Activated CD4-positive, alpha-beta memory T cell treated with anti-CD3 and anti-CD28 coated beads for 36 hours (primary cell): ENCODE results near the gene FAM241A. TPM values are rescaled to one million over a fixed set of nuclear protein-coding genes. Genes with fewer than 3 reads are reported as not detected.

Experiments used
- CTCF ChIA-PET: fragments of 350-600 bp; sonication (Branson Sonifier 250); formaldehyde crosslinking; loops from one replicate; lab custom pipeline; 2021; ENCODE audit warnings: antibody characterized with exemption, inconsistent platforms; lab: Charles Lee
- POLR2A ChIA-PET: fragments of 350-600 bp; sonication (Branson Sonifier 250); formaldehyde crosslinking; loops from one replicate; lab custom pipeline; 2021; ENCODE audit warnings: antibody characterized with exemption; lab: Charles Lee
- DNase-seq: peaks from one replicate; pipeline ENCODE4 v3.0.0-alpha.2; 2020
- H3K27ac Mint-ChIP-seq: one replicate; pipeline ENCODE4 v1.8.0; 2021; ENCODE audit warnings: mixed read lengths
- H3K27me3 Mint-ChIP-seq: one replicate; pipeline ENCODE4 v1.8.0; 2021; ENCODE audit warnings: mixed read lengths
- H3K36me3 Mint-ChIP-seq: one replicate; pipeline ENCODE4 v1.8.0; 2021; ENCODE audit warnings: mixed read lengths
- H3K4me1 Mint-ChIP-seq: one replicate; pipeline ENCODE4 v1.8.0; 2021; ENCODE audit warnings: low read depth, mixed read lengths
- H3K4me3 Mint-ChIP-seq: one replicate; pipeline ENCODE4 v1.8.0; 2021; ENCODE audit warnings: mild to moderate bottlenecking, mixed read lengths
- H3K9me3 Mint-ChIP-seq: one replicate; pipeline ENCODE4 v1.8.0; 2021; ENCODE audit warnings: mixed read lengths
- intact Hi-C: fragments of 100-400 bp; cut with micrococcal nuclease; formaldehyde crosslinking; loops from one replicate; pipeline ENCODE4 v1.15.1; 2023
- total RNA-seq, 2 experiments: library from RNA; stranded (reverse); gene quantifications; one replicate each; pipeline ENCODE4 v1.2.3, GENCODE V29; 2021

FAM241A gene
- total RNA-seq, 2 experiments from 2014 or later: 3.1 to 3.5 TPM

- ChIA-PET CTCF (interaction anchor here (1.2 to 5.8 kb wide), 7 partner anchors 8 to 285 kb away, joined by 3 to 118 read pairs (median 5); partner anchors contain the start of gene NEUROG2), POLR2A (interaction anchor here (2.6 kb wide), 1 partner anchor 55 kb away, joined by 10 read pairs; the partner anchor contains the start of gene TIFA)
- no peaks in the 10 kb centered on the region for H3K27me3 Mint-ChIP-seq
- no peaks in the 10 kb centered on the region for H3K36me3 Mint-ChIP-seq
- H3K27ac Mint-ChIP-seq: peak overlapping the region; percentile 98
- H3K4me1 Mint-ChIP-seq: peaks cover 32% of the 10 kb centered on the region
- intact Hi-C loops: loop anchor here (1.0 to 2.0 kb wide), 9 partner anchors 17 to 406 kb away; partner anchors contain the start of genes LARP7 and TIFA
- H3K9me3 Mint-ChIP-seq: no peaks in the 10 kb centered on the region
- H3K4me3 Mint-ChIP-seq: peak overlapping the region; percentile 87
- DNase-seq: peak; percentile 98
These were observed 85.9 kb downstream of the FAM241A start for GRCh38 chr4:112230879-112231778.

DNA sequence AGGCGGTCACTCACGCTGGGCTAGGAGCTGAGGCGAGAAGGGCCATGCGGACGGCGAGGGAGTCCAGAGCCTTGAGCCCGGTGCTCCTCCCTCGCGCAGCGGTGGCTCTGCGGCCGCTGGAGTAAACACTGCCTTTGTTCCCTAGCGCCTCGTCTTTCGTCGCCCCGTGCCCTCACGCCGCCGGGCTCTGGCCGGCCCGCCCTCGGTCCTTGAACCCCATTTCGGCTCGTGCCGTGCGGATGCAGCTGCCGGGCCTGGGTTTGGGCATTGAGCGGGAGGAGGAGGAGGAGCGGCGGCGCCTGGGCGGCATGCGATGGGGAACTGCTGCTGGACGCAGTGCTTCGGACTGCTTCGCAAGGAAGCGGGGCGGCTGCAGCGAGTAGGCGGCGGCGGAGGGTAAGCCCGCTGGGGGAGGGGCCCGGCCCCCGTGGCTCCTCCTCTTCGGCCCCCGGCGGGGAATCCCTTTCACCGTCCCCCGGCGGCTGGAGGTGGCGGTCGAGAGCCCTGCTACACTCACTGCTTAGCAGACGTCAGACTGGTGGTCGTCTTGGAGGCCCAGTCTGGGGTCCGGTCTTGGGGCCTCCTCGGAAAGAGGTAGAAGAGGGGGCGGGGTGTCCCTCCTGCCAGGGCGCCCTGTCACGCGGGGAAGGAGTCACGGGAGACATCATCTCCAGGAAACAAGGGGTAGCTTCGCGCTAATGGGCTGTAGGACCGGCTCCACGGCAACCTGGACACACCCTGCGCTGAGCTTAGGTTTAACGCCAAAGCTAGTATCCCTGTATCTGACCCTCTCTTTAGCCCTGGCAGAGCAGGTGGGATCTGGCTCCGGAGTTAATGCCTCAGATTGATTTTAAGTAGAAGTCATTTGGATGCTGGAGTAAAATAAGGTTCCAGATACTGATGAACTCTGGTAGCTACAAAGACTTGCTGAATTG lies 86.8 kb downstream of the FAM241A start, which contains the start of gene AP1AR:
TSS of gene AP1AR (plus strand) at position 9 of the 935 bp plus-strand sequence. CDS start at position 314, 305 bp downstream.
- no peaks in the 10 kb centered on the region for H3K36me3 Mint-ChIP-seq
- intact Hi-C loops: loop anchor here (1.0 to 2.0 kb wide), 10 partner anchors 18 to 405 kb away; partner anchors contain the start of genes LARP7 and TIFA
- peaks cover 34% of the 10 kb centered on the region for H3K4me1 Mint-ChIP-seq
- POLR2A ChIA-PET: interaction anchor here (2.6 kb wide), 1 partner anchor 54 kb away, joined by 10 read pairs; the partner anchor contains the start of gene TIFA
- H3K9me3 Mint-ChIP-seq: no peaks in the 10 kb centered on the region
- H3K4me3 Mint-ChIP-seq: peak within 1 kb of the TSS; percentile 87
- peak; percentile 87 for DNase-seq
- CTCF ChIA-PET: interaction anchor here (1.0 to 5.8 kb wide), 13 partner anchors 9 to 533 kb away, joined by 3 to 118 read pairs (median 5); partner anchors contain the start of genes NEUROG2 and TIFA
- H3K27ac Mint-ChIP-seq: peak within 1 kb of the TSS; percentile 98
- no peaks in the 10 kb centered on the region for H3K27me3 Mint-ChIP-seq

DNA sequence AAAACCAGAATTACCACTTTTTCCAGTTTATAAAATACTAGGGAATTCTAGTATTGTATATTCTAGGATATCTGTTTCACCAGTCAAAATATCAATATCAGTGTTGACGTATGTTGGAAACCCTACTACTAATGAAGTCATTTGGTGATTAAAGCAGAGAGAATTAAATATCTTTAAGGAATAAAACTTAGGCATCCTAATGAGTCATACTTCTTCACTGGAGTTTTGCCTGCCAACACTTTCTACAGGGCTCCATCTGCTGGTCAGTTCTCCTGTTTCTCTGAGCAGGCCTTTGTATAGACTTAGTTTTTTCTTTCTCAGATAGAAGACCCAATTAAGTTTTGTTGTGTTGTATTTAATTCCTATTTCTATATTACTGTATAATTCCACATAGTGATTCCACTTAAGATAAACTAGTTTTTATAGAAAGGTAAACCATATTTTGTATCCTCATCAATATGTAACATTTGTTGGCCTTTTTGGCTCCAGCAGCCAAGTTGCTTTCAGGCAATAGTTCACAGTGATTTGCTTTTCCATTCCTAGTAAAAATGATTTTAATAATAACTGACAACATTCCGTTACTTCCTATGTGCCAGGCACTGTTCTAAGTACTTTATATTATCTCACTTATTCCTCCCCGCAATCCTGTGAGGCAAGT lies 89.8 kb downstream of the FAM241A start:
- H3K4me3 Mint-ChIP-seq: no peak overlapping the region
- H3K27me3 Mint-ChIP-seq: no peaks in the 10 kb centered on the region
- no peaks in the 10 kb centered on the region for H3K9me3 Mint-ChIP-seq
- POLR2A ChIA-PET: no interaction called here
- peaks cover 45% of the 10 kb centered on the region for H3K4me1 Mint-ChIP-seq
- H3K27ac Mint-ChIP-seq: no peak overlapping the region
- DNase-seq: peak; percentile 54
- H3K36me3 Mint-ChIP-seq: no peaks in the 10 kb centered on the region
- CTCF ChIA-PET: interaction anchor here (0.6 to 5.8 kb wide), 25 partner anchors 10 to 289 kb away, joined by 3 to 118 read pairs (median 4); partner anchors contain the start of gene TIFA
- intact Hi-C loops: loop anchor here (1.0 to 2.0 kb wide), 3 partner anchors 36 to 160 kb away; no protein-coding TSS in a partner anchor

- H3K27ac Mint-ChIP-seq: no peak overlapping the region
- ChIA-PET POLR2A (no interaction called here), CTCF (interaction anchor here (0.6 to 5.8 kb wide), 9 partner anchors 9 to 162 kb away, joined by 3 to 118 read pairs (median 4); no protein-coding TSS in a partner anchor)
- no peaks in the 10 kb centered on the region for H3K27me3 Mint-ChIP-seq
- H3K4me3 Mint-ChIP-seq: no peak overlapping the region
- peaks cover 44% of the 10 kb centered on the region for H3K4me1 Mint-ChIP-seq
- intact Hi-C loops: no loop called here
- peaks cover 5% of the 10 kb centered on the region for H3K36me3 Mint-ChIP-seq
- DNase-seq: no peak
- no peaks in the 10 kb centered on the region for H3K9me3 Mint-ChIP-seq
These were observed 90.8 kb downstream of the FAM241A start for GRCh38 chr4:112236040-112236439.

- intact Hi-C loops: no loop called here
These were observed 93.6 kb downstream of the FAM241A start for GRCh38 chr4:112238833-112239232.

More at GRCh38 chr4:112238833-112239232, 93.6 kb downstream of the FAM241A start:
- no peak for DNase-seq
- ChIA-PET CTCF (no interaction called here), POLR2A (no interaction called here)
- Mint-ChIP-seq H3K27me3 (no peaks in the 10 kb centered on the region), H3K4me1 (peaks cover 29% of the 10 kb centered on the region), H3K9me3 (no peaks in the 10 kb centered on the region), H3K27ac (no peak overlapping the region), H3K4me3 (no peak overlapping the region), H3K36me3 (peaks cover 5% of the 10 kb centered on the region)

Other genes starting within 250 kb of the FAM241A start
- 10 to 100 TPM; 15.4 to 19.1 TPM for gene AP1AR, start 86.3 kb downstream of the FAM241A start, total RNA-seq
- gene TIFA, start 140.4 kb downstream of the FAM241A start, total RNA-seq: 10 to 100 TPM; 55.8 to 56.6 TPM
- 10 to 100 TPM; 21.5 to 22.9 TPM for gene ALPK1, start 151.9 kb downstream of the FAM241A start, total RNA-seq